HepG2 (cell line): Measurements from ENCODE around the gene BIRC5. TPM values are rescaled to one million over a fixed set of nuclear protein-coding genes. Genes with fewer than 3 reads are reported as not detected.

ENCODE experiments used
- DNMT1 ChIP-seq: sonication (generic); formaldehyde crosslinking; IDR thresholded peaks from 2 replicates; pipeline ENCODE4 v1.5.1; 2020; ENCODE audit warnings: mild to moderate bottlenecking, missing genetic modification reagents
- DZIP1 ChIP-seq: sonication (generic); formaldehyde crosslinking; IDR thresholded peaks from 2 replicates; pipeline ENCODE4 v1.5.0; 2020; ENCODE audit warnings: mild to moderate bottlenecking, missing genetic modification reagents
- HNRNPUL1 ChIP-seq: fragments of 200-400 bp; formaldehyde crosslinking; IDR thresholded peaks from 2 replicates; pipeline ENCODE4 v1.6.1; 2017; ENCODE audit warnings: low read depth, mild to moderate bottlenecking, low read length, moderate library complexity
- MATR3 ChIP-seq: sonication (generic); formaldehyde crosslinking; IDR thresholded peaks from 2 replicates; pipeline ENCODE4 v1.4.0; 2020; ENCODE audit warnings: missing genetic modification reagents
- MAZ ChIP-seq, 2 experiments: sonication (generic) in 1 of 2; formaldehyde crosslinking in 1 of 2; IDR thresholded peaks; 2 replicates each; pipeline versions ENCODE4 v1.5.0 to v1.6.1; 2012 to 2020; ENCODE audit warnings: low read depth in 2 of 2, mild to moderate bottlenecking in 2 of 2, borderline replicate concordance in 1 of 2, improper control_type of control experiment in 1 of 2, low read length in 1 of 2, missing genetic modification reagents in 1 of 2, moderate library complexity in 1 of 2
- MED8 ChIP-seq: sonication (generic); formaldehyde crosslinking; IDR thresholded peaks from 2 replicates; pipeline ENCODE4 v1.8.1; 2023; ENCODE audit warnings: mild to moderate bottlenecking, missing genetic modification reagents; ENCODE audit not compliant: insufficient replicate concordance
- MLXIP ChIP-seq: sonication (generic); formaldehyde crosslinking; IDR thresholded peaks from 2 replicates; pipeline ENCODE4 v1.9.0; 2021; ENCODE audit warnings: missing genetic modification reagents, borderline replicate concordance
- NFE2L1 ChIP-seq: sonication (generic); formaldehyde crosslinking; IDR thresholded peaks from 2 replicates; pipeline ENCODE4 v1.4.0; 2020; ENCODE audit warnings: missing genetic modification reagents, mild to moderate bottlenecking, borderline replicate concordance
- NFIC ChIP-seq: IDR thresholded peaks from 2 replicates; pipeline ENCODE4 v1.6.1; 2012; ENCODE audit warnings: mild to moderate bottlenecking, low read length, inconsistent platforms
- PAX8 ChIP-seq: sonication (generic); formaldehyde crosslinking; IDR thresholded peaks from 2 replicates; pipeline ENCODE4 v1.8.0; 2022; ENCODE audit warnings: mild to moderate bottlenecking, missing genetic modification reagents, borderline replicate concordance
- PRDM4 ChIP-seq: sonication (generic); formaldehyde crosslinking; IDR thresholded peaks from 2 replicates; pipeline ENCODE4 v1.9.0; 2021; ENCODE audit warnings: missing genetic modification reagents, borderline replicate concordance
- RNF2 ChIP-seq: fragments of 450-650 bp; conservative IDR thresholded peaks from 2 replicates; pipeline ENCODE4 v1.6.1; 2016; ENCODE audit warnings: low read depth
- THAP8 ChIP-seq: sonication (generic); formaldehyde crosslinking; IDR thresholded peaks from 2 replicates; pipeline ENCODE4 v1.5.1; 2020; ENCODE audit warnings: missing genetic modification reagents, mild to moderate bottlenecking, borderline replicate concordance
- ZNF292 ChIP-seq: sonication (generic); formaldehyde crosslinking; IDR thresholded peaks from 2 replicates; pipeline ENCODE4 v1.8.1; 2022; ENCODE audit warnings: mild to moderate bottlenecking, low read depth, missing genetic modification reagents, borderline replicate concordance
- ZNF333 ChIP-seq: sonication (generic); formaldehyde crosslinking; IDR thresholded peaks from 2 replicates; pipeline ENCODE4 v1.4.0; 2020; ENCODE audit warnings: mild to moderate bottlenecking, missing genetic modification reagents, borderline replicate concordance
- ZNF552 ChIP-seq: sonication (generic); formaldehyde crosslinking; IDR thresholded peaks from 2 replicates; pipeline ENCODE4 v1.9.0; 2022; ENCODE audit warnings: missing genetic modification reagents, mild to moderate bottlenecking, borderline replicate concordance
- ZSCAN30 ChIP-seq: sonication (generic); formaldehyde crosslinking; IDR thresholded peaks from 2 replicates; pipeline ENCODE4 v1.5.0; 2020; ENCODE audit warnings: mild to moderate bottlenecking, missing genetic modification reagents
- polyA plus RNA-seq, 8 experiments: library from polyadenylated mRNA; depleted of rRNA in 3 of 8; stranded (reverse) in 7 of 8; unstranded in 1 of 8; fragments of >200 nt; fragmentation: Illumina TruSeq in 4 of 8; extraction: Trizol in 4 of 8; gene quantifications; 2 replicates each; pipeline versions ENCODE4 v1.2.1 to v1.2.3, GENCODE V29; 2011 to 2016; ENCODE audit warnings: low read depth in 4 of 8, missing spikeins in 1 of 8, mixed read lengths in 1 of 8; ENCODE audit not compliant: insufficient read depth in 1 of 8
- total RNA-seq, 5 experiments: library from RNA; depleted of rRNA; stranded (reverse); fragments of >200 nt; fragmentation: Illumina TruSeq; extraction: Trizol; gene quantifications; 2 replicates each; pipeline ENCODE4 v1.2.3, GENCODE V29; 2016; ENCODE audit warnings: low read depth in 1 of 5

The BIRC5 gene
- total and polyA plus RNA-seq, 2 of the 13 experiments (the other 11 are each of a cell fraction or from before 2014, with no cell fraction given): 30.3 to 135 TPM

GRCh38 chr17:78168242-78168902, 45.7 kb upstream of the BIRC5 start, which contains the start of gene SYNGR2 (continued):
- TF ChIP-seq DNMT1 (CRISPR knock-in tag) (peak; percentile 72), RNF2 (peak; percentile 81), ZNF552 (CRISPR knock-in tag) (no peak), PRDM4 (CRISPR knock-in tag) (no peak), ZNF292 (CRISPR knock-in tag) (no peak), HNRNPUL1 (no peak), MED8 (CRISPR knock-in tag) (peak; percentile 28), ZSCAN30 (CRISPR knock-in tag) (no peak; the same call in 1 of the 2 replicates), MATR3 (CRISPR knock-in tag) (no peak), MAZ (IDR thresholded peaks at IDR 0.05; ENCODE audit: borderline replicate concordance, low read depth, low read length) (peak; percentile 82), MAZ (CRISPR knock-in tag; IDR thresholded peaks at IDR 0.05; ENCODE audit: low read depth) (peak; percentile 80; the same call in 1 of the 2 replicates), NFIC (no peak), ZNF333 (no peak), PAX8 (CRISPR knock-in tag) (peak; percentile 86; the same call in 1 of the 2 replicates), DZIP1 (CRISPR knock-in tag) (no peak), MLXIP (CRISPR knock-in tag) (peak; percentile 72; the same call in 1 of the 2 replicates), NFE2L1 (CRISPR knock-in tag) (no peak), THAP8 (CRISPR knock-in tag) (0 out of 2 replicates have a peak, but pooled peaks have one; percentile 8)
